ENCODE measurements around the gene RPL14. TPM values are rescaled to one million over a fixed set of nuclear protein-coding genes. Genes with fewer than 3 reads are reported as not detected.
A peak's percentile ranks its signal among the peaks of the same experiment; 100 is the strongest.

The RPL14 gene
- 602 and 612 TPM in 2 replicates for polyA plus RNA-seq (2011; rRNA removed)
- polyA minus RNA-seq (2011; rRNA and poly(A)+ RNA removed) = 469 and 567 TPM in 2 replicates

DNA sequence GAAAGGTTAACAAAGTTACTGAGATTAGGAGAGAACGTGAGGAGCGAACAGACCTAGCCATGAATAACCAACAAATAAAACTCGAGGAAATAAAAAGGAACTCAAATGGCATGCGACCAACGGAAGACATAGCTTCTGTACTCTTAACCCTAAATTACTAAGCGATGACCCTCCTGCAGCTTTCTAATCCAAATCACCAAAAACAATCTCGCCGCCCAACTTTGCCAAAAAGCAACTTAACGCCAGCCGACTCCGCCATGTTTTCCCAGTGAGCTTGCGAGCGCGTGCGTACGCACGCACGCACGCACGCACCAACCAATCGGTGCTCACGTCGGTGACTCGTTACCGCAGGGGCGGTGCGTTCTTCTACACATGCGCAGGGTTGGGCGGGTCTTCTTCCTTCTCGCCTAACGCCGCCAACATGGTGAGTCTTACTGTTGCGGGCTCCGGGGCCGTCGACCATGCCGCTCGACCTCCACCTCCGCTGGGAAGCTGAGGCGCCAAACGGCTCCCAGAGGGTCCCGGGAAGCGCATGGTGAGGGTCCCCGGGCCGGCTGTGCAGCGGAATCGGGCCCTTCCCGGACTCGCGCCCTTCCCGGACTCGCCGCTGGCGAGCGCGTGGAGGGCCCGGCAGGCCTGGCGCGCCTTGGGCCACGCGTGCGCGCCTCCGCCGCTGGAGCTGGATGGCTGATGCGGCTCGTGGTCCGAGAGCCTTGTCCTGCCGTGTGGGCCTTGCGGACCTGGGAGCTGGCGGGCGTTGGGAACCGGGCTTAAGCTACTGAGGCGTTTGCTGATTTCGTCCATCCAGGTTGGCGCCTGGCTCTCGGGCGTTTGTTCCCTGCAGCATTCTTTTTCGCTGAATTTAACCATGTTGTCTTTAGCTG is at the start of gene RPL14:
Gene RPL14 (plus strand): TSS at position 400 of the 884 bp plus-strand sequence. CDS start 133 bp downstream, at position 533.
- ChIA-PET POLR2A (interaction anchor here (0.8 to 4.1 kb wide), 5 partner anchors 9 to 742 kb away, joined by 3 to 19 read pairs (median 5); partner anchors contain the start of genes CTNNB1, ZNF619, ZNF620 and ZNF621), CTCF (interaction anchor here (1.0 to 1.3 kb wide), 3 partner anchors 18 to 148 kb away, joined by 3 to 4 read pairs (median 3); partner anchors contain the start of gene EIF1B)
- H3K9me3 ChIP-seq (ENCODE audit: control insufficient read depth, insufficient read depth, low read length) = no peaks in the 10 kb centered on the region; the same call in 1 of the 2 replicates
- peak within 1 kb of the TSS; percentile 99 for H3K4me3 ChIP-seq (ENCODE audit: low read depth, low read length)
- peak within 1 kb of the TSS; percentile 65 for H3K27ac ChIP-seq (ENCODE audit: low read depth, low read length)
- no peaks in the 10 kb centered on the region for H3K27me3 ChIP-seq (ENCODE audit: control insufficient read depth, insufficient read depth, low read length)
- DNase-seq (ENCODE audit: low read depth, low spot score) = peak; percentile 89
- TF ChIP-seq, protein P1, sequence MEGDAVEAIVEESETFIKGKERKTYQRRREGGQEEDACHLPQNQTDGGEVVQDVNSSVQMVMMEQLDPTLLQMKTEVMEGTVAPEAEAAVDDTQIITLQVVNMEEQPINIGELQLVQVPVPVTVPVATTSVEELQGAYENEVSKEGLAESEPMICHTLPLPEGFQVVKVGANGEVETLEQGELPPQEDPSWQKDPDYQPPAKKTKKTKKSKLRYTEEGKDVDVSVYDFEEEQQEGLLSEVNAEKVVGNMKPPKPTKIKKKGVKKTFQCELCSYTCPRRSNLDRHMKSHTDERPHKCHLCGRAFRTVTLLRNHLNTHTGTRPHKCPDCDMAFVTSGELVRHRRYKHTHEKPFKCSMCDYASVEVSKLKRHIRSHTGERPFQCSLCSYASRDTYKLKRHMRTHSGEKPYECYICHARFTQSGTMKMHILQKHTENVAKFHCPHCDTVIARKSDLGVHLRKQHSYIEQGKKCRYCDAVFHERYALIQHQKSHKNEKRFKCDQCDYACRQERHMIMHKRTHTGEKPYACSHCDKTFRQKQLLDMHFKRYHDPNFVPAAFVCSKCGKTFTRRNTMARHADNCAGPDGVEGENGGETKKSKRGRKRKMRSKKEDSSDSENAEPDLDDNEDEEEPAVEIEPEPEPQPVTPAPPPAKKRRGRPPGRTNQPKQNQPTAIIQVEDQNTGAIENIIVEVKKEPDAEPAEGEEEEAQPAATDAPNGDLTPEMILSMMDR (IDR thresholded peaks at IDR 0.05; ENCODE audit: low read depth, low read length) = no peak

GRCh38 chr3:40407611-40408010 is 49.5 kb upstream of the RPL14 start:
- Histone ChIP-seq H3K4me3 (ENCODE audit: low read depth, low read length) (no peak overlapping the region), H3K9me3 (ENCODE audit: control insufficient read depth, insufficient read depth, low read length) (no peaks in the 10 kb centered on the region), H3K27me3 (ENCODE audit: control insufficient read depth, insufficient read depth, low read length) (no peaks in the 10 kb centered on the region), H3K27ac (ENCODE audit: low read depth, low read length) (no peak overlapping the region)
- TF ChIP-seq, protein P1 (IDR thresholded peaks at IDR 0.05; ENCODE audit: low read depth, low read length) = no peak
- CTCF ChIA-PET = interaction anchor here (0.7 kb wide), 1 partner anchor 1724 kb away, joined by 6 read pairs; no protein-coding TSS in a partner anchor
- POLR2A ChIA-PET = no interaction called here
- DNase-seq (ENCODE audit: low read depth, low spot score) = no peak

- Histone ChIP-seq H3K9me3 (ENCODE audit: control insufficient read depth, insufficient read depth, low read length) (no peaks in the 10 kb centered on the region), H3K4me3 (ENCODE audit: low read depth, low read length) (no peak overlapping the region), H3K27me3 (ENCODE audit: control insufficient read depth, insufficient read depth, low read length) (no peaks in the 10 kb centered on the region), H3K27ac (ENCODE audit: low read depth, low read length) (no peak overlapping the region)
- ChIA-PET CTCF (no interaction called here), POLR2A (no interaction called here)
- DNase-seq (ENCODE audit: low read depth, low spot score) = no peak
- TF ChIP-seq, protein P1 (IDR thresholded peaks at IDR 0.05; ENCODE audit: low read depth, low read length) = no peak
Measured at GRCh38 chr3:40414270-40414669, 42.9 kb upstream of the RPL14 start.

DNA sequence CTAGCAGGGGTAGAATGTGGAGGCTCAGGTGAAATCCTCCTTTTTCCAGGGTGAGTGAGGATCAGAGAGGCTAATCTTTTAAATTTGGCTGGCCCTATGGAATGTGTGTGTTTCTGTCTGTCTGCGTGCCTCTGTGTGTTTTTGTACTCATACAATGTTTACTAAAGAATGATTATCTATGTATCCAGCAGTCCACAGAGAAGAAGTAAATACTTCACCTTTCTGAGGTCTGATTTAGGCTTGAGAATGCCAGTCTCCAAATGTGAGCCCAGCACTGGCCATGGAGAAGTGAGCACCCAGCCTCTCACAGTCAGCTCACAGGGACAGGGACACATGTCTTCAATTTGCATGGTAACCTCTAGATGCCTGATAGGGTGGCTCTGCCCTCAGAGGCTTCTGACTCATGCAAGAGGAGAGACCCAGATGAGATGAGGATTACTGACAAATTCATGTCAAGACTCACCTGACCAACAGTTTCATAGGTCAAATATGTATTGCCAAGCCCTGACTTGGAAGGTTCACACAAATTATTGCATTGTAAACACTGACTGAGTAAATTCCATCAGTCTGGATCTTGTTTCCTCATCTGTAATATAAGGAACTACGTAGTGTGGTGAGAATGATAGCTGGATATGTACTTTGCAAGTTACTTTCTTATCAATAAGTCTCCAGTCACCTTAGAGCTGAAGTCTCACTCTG is 39.1 kb upstream of the RPL14 start:
- POLR2A ChIA-PET = no interaction called here

More for the DNA sequence above, 39.1 kb upstream of the RPL14 start:
- Histone ChIP-seq H3K4me3 (ENCODE audit: low read depth, low read length) (no peak overlapping the region), H3K27me3 (ENCODE audit: control insufficient read depth, insufficient read depth, low read length) (no peaks in the 10 kb centered on the region), H3K9me3 (ENCODE audit: control insufficient read depth, insufficient read depth, low read length) (no peaks in the 10 kb centered on the region), H3K27ac (ENCODE audit: low read depth, low read length) (no peak overlapping the region)
- TF ChIP-seq, protein P1 (IDR thresholded peaks at IDR 0.05; ENCODE audit: low read depth, low read length) = no peak
- DNase-seq (ENCODE audit: low read depth, low spot score) = no peak
- CTCF ChIA-PET = no interaction called here
